Measurements from ENCODE around the gene FXR1. TPM values are rescaled to one million over a fixed set of nuclear protein-coding genes. Genes with fewer than 3 reads are reported as not detected.

The FXR1 gene
- total and polyA plus RNA-seq, 2 of the 13 experiments (the other 11 are each of a cell fraction or from before 2014, with no cell fraction given), result 104 to 132 TPM

DNA sequence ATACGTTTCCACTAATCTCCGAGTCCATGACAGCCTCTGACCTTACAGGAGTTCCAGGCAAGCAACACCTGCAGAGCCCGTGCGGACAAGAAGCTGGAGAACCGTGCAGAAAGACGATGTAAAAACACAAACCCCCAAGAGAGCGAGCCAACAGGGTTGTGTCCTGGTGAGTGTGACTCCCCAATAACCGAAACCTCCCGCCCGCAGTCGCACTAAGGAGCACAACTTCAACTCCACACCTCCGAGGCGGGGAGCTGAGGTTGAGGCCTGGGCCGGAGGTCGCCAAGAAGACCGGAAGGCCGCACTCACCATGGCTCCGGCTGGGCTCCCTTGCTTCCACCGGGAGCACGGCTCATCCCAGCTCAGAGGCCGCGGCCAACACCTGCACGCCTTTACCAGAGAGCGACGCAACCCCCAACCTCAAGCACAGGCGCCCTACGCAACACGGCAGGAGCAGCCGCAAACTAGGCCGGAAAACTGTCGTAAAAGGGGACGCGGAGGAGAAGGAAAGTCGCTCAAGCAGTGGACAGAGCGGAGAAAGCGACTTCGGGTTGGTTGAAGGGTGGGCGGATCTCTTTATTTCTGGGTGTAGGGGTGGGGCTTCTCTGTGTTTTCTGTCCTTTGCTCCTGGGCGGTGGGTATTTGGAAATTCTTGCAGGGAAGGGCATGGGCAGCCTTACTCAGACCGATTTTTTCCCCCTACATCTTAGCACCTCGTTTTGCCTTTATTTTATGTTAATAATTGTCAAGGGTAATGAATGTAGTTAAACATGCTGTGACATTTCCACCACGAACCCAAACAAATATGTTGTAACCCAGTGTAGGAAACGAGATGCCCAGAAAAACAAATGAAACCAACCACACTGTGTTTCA is 77.1 kb downstream of the FXR1 start, which contains the start of gene DNAJC19 (continued):
- TF ChIP-seq, protein P1, sequence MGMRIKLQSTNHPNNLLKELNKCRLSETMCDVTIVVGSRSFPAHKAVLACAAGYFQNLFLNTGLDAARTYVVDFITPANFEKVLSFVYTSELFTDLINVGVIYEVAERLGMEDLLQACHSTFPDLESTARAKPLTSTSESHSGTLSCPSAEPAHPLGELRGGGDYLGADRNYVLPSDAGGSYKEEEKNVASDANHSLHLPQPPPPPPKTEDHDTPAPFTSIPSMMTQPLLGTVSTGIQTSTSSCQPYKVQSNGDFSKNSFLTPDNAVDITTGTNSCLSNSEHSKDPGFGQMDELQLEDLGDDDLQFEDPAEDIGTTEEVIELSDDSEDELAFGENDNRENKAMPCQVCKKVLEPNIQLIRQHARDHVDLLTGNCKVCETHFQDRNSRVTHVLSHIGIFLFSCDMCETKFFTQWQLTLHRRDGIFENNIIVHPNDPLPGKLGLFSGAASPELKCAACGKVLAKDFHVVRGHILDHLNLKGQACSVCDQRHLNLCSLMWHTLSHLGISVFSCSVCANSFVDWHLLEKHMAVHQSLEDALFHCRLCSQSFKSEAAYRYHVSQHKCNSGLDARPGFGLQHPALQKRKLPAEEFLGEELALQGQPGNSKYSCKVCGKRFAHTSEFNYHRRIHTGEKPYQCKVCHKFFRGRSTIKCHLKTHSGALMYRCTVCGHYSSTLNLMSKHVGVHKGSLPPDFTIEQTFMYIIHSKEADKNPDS (CRISPR knock-in tag; IDR thresholded peaks at IDR 0.05), result no peak
- no peak; the same call in 1 of the 2 replicates for TF ChIP-seq ZNF331 (CRISPR knock-in tag; IDR thresholded peaks at IDR 0.05)
- 0 out of 2 replicates have a peak, but pooled peaks have one; percentile 46 for TF ChIP-seq SATB2 (CRISPR knock-in tag; IDR thresholded peaks at IDR 0.05)
- TF ChIP-seq HES4 (CRISPR knock-in tag; IDR thresholded peaks at IDR 0.05; ENCODE audit: borderline replicate concordance), result peak; percentile 75; the same call in 1 of the 2 replicates
- TF ChIP-seq HMG20B (CRISPR knock-in tag; conservative IDR thresholded peaks at IDR 0.05), result 0 out of 2 replicates have a peak, but pooled peaks have one; percentile 19
- TF ChIP-seq ELF4 (CRISPR knock-in tag; IDR thresholded peaks at IDR 0.05; ENCODE audit: borderline replicate concordance), result 0 out of 2 replicates have a peak, but pooled peaks have one; percentile 53
- TF ChIP-seq ZNF317 (CRISPR knock-in tag; IDR thresholded peaks at IDR 0.05), result peak; percentile 81
- no peak; the same call in 1 of the 2 replicates for TF ChIP-seq PPARG (CRISPR knock-in tag; conservative IDR thresholded peaks at IDR 0.05)
- TF ChIP-seq GATA4 (IDR thresholded peaks at IDR 0.05; ENCODE audit: borderline replicate concordance, low read depth), result no peak; the same call in 1 of the 2 replicates
- no peak for TF ChIP-seq KDM4B (CRISPR knock-in tag; IDR thresholded peaks at IDR 0.05)
- TF ChIP-seq ZNF674 (CRISPR knock-in tag; IDR thresholded peaks at IDR 0.05; ENCODE audit: low read depth), result 0 out of 2 replicates have a peak, but pooled peaks have one; percentile 49
- TF ChIP-seq SP4 (CRISPR knock-in tag; IDR thresholded peaks at IDR 0.05), result peak; percentile 90
- TF ChIP-seq, protein P2, sequence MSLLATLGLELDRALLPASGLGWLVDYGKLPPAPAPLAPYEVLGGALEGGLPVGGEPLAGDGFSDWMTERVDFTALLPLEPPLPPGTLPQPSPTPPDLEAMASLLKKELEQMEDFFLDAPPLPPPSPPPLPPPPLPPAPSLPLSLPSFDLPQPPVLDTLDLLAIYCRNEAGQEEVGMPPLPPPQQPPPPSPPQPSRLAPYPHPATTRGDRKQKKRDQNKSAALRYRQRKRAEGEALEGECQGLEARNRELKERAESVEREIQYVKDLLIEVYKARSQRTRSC (CRISPR knock-in tag; IDR thresholded peaks at IDR 0.05; ENCODE audit: low read depth), result peak; percentile 88; the same call in 1 of the 2 replicates
- no peak for TF ChIP-seq ZSCAN12 (CRISPR knock-in tag; IDR thresholded peaks at IDR 0.05)
- peak; percentile 68 for TF ChIP-seq PITX1 (CRISPR knock-in tag; IDR thresholded peaks at IDR 0.05)
- no peak for TF ChIP-seq GZF1 (CRISPR knock-in tag; IDR thresholded peaks at IDR 0.05)
- peak; percentile 95 for TF ChIP-seq SAP130 (CRISPR knock-in tag; IDR thresholded peaks at IDR 0.05; ENCODE audit: low read depth)
- TF ChIP-seq ZNF589 (CRISPR knock-in tag; conservative IDR thresholded peaks at IDR 0.05), result no peak
- peak; percentile 98 for TF ChIP-seq ZNF263 (CRISPR knock-in tag; IDR thresholded peaks at IDR 0.05)
- TF ChIP-seq, protein P3, sequence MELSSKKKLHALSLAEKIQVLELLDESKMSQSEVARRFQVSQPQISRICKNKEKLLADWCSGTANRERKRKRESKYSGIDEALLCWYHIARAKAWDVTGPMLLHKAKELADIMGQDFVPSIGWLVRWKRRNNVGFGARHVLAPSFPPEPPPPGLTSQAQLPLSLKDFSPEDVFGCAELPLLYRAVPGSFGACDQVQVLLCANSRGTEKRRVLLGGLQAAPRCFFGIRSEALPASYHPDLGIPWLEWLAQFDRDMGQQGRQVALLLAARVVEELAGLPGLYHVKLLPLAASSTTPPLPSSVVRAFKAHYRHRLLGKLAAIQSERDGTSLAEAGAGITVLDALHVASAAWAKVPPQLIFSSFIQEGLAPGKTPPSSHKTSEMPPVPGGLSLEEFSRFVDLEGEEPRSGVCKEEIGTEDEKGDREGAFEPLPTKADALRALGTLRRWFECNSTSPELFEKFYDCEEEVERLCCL (CRISPR knock-in tag; IDR thresholded peaks at IDR 0.05; ENCODE audit: borderline replicate concordance), result no peak
- TF ChIP-seq, protein P4, sequence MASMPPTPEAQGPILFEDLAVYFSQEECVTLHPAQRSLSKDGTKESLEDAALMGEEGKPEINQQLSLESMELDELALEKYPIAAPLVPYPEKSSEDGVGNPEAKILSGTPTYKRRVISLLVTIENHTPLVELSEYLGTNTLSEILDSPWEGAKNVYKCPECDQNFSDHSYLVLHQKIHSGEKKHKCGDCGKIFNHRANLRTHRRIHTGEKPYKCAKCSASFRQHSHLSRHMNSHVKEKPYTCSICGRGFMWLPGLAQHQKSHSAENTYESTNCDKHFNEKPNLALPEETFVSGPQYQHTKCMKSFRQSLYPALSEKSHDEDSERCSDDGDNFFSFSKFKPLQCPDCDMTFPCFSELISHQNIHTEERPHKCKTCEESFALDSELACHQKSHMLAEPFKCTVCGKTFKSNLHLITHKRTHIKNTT (CRISPR knock-in tag; IDR thresholded peaks at IDR 0.05), result no peak
- TF ChIP-seq ZNF713 (CRISPR knock-in tag; IDR thresholded peaks at IDR 0.05), result no peak
- peak; percentile 80 for TF ChIP-seq ZNF749 (CRISPR knock-in tag; IDR thresholded peaks at IDR 0.05; ENCODE audit: borderline replicate concordance)
